ENCODE results near the gene ELOB.

GRCh38 chr16:2761472-2761871 is 15.6 kb downstream of the ELOB start:
- TF ChIP-seq CTCF (IDR thresholded peaks at IDR 0.05; ENCODE audit: low read depth, low read length) (no peak), POLR2A (IDR thresholded peaks at IDR 0.05; ENCODE audit: extremely low read depth, insufficient read length) (no peak), MAX (IDR thresholded peaks at IDR 0.05; ENCODE audit: low read depth, low read length) (no peak), MYC (IDR thresholded peaks at IDR 0.05; ENCODE audit: low read depth, low read length) (no peak)

Data from NB4 (cell line).